Measurements from ENCODE around the gene CLIP4.
"Not testable (repeated sequence)": the region's sequence is repeated elsewhere in the genome, so short reads cannot be mapped to it uniquely, and the experiment has no call there.

The CLIP4 gene

DNA sequence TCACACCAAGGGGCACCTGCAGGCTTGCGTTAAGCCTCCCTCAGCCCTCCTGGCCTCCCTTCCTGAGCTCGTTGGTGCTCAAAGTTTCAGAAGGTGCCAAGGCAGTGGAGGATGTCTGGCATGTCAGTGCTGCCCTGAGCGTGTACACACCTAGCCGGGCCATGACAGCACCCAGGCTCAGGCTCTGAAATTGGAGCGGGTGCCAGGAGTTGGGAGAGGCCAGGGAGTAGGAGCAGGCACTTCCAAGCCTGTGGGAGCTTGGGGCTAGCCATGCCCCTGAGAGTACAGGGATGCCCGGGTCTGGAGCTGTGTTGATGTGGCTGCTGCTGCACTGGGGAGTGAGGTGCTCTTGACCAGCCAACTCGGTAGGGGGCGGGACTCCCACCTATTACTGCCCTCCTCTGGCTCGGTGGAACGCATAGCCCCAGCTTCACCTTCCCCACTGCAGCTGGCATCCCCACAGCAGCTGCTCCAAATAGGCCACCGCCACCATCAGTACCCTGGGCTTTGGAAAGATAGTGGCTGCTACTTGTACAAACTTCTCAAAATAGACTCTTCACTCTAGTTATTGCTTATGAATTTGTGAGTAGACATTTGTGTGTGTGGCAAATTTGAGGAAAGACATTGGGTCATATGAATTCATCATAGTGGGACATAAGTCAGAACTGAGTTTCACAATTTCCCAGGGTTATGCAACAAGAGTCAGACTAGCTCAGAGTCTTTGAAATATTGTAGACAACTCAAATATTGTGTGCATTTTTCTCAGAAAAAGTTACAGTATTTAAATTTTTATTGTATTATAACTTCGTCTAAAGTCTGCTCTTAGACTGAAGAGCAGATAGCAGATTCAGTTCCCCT lies 34.1 kb upstream of the CLIP4 start:
- H2AFZ ChIP-seq (ENCODE audit: low read depth) = no peak overlapping the region
- H3K9ac ChIP-seq = no peak overlapping the region
- H3K79me2 ChIP-seq (ENCODE audit: insufficient read depth, low read depth) = no peaks in the 10 kb centered on the region
- H3K4me1 ChIP-seq (ENCODE audit: low read depth, poor library complexity, severe bottlenecking) = no peaks in the 10 kb centered on the region
- no peaks in the 10 kb centered on the region for H4K20me1 ChIP-seq (ENCODE audit: insufficient read depth)
- H3K4me2 ChIP-seq = no peak overlapping the region
- H3K27me3 ChIP-seq (ENCODE audit: insufficient read depth, low read depth) = no peaks in the 10 kb centered on the region
- TF ChIP-seq, protein P1, sequence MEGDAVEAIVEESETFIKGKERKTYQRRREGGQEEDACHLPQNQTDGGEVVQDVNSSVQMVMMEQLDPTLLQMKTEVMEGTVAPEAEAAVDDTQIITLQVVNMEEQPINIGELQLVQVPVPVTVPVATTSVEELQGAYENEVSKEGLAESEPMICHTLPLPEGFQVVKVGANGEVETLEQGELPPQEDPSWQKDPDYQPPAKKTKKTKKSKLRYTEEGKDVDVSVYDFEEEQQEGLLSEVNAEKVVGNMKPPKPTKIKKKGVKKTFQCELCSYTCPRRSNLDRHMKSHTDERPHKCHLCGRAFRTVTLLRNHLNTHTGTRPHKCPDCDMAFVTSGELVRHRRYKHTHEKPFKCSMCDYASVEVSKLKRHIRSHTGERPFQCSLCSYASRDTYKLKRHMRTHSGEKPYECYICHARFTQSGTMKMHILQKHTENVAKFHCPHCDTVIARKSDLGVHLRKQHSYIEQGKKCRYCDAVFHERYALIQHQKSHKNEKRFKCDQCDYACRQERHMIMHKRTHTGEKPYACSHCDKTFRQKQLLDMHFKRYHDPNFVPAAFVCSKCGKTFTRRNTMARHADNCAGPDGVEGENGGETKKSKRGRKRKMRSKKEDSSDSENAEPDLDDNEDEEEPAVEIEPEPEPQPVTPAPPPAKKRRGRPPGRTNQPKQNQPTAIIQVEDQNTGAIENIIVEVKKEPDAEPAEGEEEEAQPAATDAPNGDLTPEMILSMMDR (conservative IDR thresholded peaks at IDR 0.05; ENCODE audit: low read depth, low read length) = no peak
- no peak overlapping the region for H3K27ac ChIP-seq
- H3K36me3 ChIP-seq (ENCODE audit: insufficient read depth) = no peaks in the 10 kb centered on the region
- H3K4me3 ChIP-seq (IDR thresholded peaks at IDR 0.05; ENCODE audit: insufficient read depth, low read depth, low read length) = no peak overlapping the region

GRCh38 chr2:29082804-29083495 lies 32.3 kb upstream of the CLIP4 start:
- no peaks in the 10 kb centered on the region for H3K36me3 ChIP-seq (ENCODE audit: insufficient read depth)
- no peak overlapping the region for H3K27ac ChIP-seq

DNA sequence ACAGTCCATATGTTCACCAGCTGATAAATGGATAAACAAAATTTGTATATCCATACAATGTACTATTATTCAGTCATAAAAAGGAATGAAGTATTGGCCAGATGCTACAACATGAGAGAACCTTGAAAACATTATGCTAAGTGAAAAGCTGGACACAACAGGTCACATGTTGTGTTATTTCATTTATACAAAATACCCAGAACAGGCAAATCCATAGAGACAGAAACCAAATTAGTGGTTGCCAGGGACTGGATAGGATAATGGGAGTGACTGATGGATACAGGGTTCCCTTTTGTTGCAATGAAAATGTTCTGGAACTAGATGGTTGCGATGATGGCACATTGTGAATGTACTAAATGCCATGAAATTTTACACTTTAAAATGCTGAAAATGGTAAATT lies 30.7 kb upstream of the CLIP4 start:
- no peak overlapping the region for H3K4me3 ChIP-seq (IDR thresholded peaks at IDR 0.05; ENCODE audit: insufficient read depth, low read depth, low read length)
- no peaks in the 10 kb centered on the region for H3K79me2 ChIP-seq (ENCODE audit: insufficient read depth, low read depth)
- H3K27ac ChIP-seq = no peak overlapping the region
- no peak overlapping the region for H2AFZ ChIP-seq (ENCODE audit: low read depth)
- TF ChIP-seq, protein P1 (conservative IDR thresholded peaks at IDR 0.05; ENCODE audit: low read depth, low read length) = no peak
- no peak overlapping the region for H3K9ac ChIP-seq
- no peak overlapping the region for H3K4me2 ChIP-seq
- H4K20me1 ChIP-seq (ENCODE audit: insufficient read depth) = no peaks in the 10 kb centered on the region
- H3K36me3 ChIP-seq (ENCODE audit: insufficient read depth) = no peaks in the 10 kb centered on the region
- H3K4me1 ChIP-seq (ENCODE audit: low read depth, poor library complexity, severe bottlenecking) = no peaks in the 10 kb centered on the region
- H3K27me3 ChIP-seq (ENCODE audit: insufficient read depth, low read depth) = no peaks in the 10 kb centered on the region

More at GRCh38 chr2:29082804-29083495, 32.3 kb upstream of the CLIP4 start:
- Histone ChIP-seq H3K79me2 (ENCODE audit: insufficient read depth, low read depth) (no peaks in the 10 kb centered on the region), H2AFZ (ENCODE audit: low read depth) (no peak overlapping the region), H3K4me2 (no peak overlapping the region), H3K4me3 (IDR thresholded peaks at IDR 0.05; ENCODE audit: insufficient read depth, low read depth, low read length) (no peak overlapping the region), H3K4me1 (ENCODE audit: low read depth, poor library complexity, severe bottlenecking) (no peaks in the 10 kb centered on the region), H3K9ac (no peak overlapping the region), H4K20me1 (ENCODE audit: insufficient read depth) (no peaks in the 10 kb centered on the region), H3K27me3 (ENCODE audit: insufficient read depth, low read depth) (no peaks in the 10 kb centered on the region)
- TF ChIP-seq, protein P1 (conservative IDR thresholded peaks at IDR 0.05; ENCODE audit: low read depth, low read length) = no peak

DNA sequence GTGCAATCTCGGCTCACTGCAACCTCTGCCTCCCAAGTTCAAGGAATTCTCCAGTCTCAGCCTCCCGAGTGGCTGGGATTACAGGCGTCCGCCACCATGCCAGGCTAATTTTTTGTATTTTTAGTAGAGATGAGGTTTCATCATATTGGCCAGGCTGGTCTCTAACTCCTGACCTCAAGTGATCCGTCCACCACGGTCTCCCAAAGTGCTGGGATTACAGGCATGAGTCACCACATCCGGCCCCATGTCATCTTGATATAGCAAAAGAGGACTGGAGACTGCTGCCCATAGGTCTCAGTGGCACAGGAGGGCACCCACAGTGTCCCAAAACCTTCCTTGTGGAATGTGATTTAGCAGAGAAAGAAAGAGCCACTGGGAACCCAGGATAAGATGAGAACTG lies 24.9 kb upstream of the CLIP4 start:
- H3K4me1 ChIP-seq (ENCODE audit: low read depth, poor library complexity, severe bottlenecking); H4K20me1 ChIP-seq (ENCODE audit: insufficient read depth); H3K79me2 ChIP-seq (ENCODE audit: insufficient read depth, low read depth); H3K27me3 ChIP-seq (ENCODE audit: insufficient read depth, low read depth); H3K36me3 ChIP-seq (ENCODE audit: insufficient read depth); H3K27ac ChIP-seq; H3K4me3 ChIP-seq (IDR thresholded peaks at IDR 0.05; ENCODE audit: insufficient read depth, low read depth, low read length); H2AFZ ChIP-seq (ENCODE audit: low read depth); H3K4me2 ChIP-seq; H3K9ac ChIP-seq: not testable (repeated sequence)

- Histone ChIP-seq H3K4me1 (ENCODE audit: low read depth, poor library complexity, severe bottlenecking) (no peaks in the 10 kb centered on the region), H3K27me3 (ENCODE audit: insufficient read depth, low read depth) (no peaks in the 10 kb centered on the region), H3K79me2 (ENCODE audit: insufficient read depth, low read depth) (no peaks in the 10 kb centered on the region), H3K27ac (no peak overlapping the region), H3K9ac (no peak overlapping the region), H3K4me3 (IDR thresholded peaks at IDR 0.05; ENCODE audit: insufficient read depth, low read depth, low read length) (no peak overlapping the region), H3K4me2 (no peak overlapping the region), H3K36me3 (ENCODE audit: insufficient read depth) (no peaks in the 10 kb centered on the region), H2AFZ (ENCODE audit: low read depth) (no peak overlapping the region), H4K20me1 (ENCODE audit: insufficient read depth) (no peaks in the 10 kb centered on the region)
- TF ChIP-seq, protein P1 (conservative IDR thresholded peaks at IDR 0.05; ENCODE audit: low read depth, low read length) = no peak
Observed at GRCh38 chr2:29096969-29097368, 18.2 kb upstream of the CLIP4 start.

Data from KMS-11 (cell line).